GM23338 (cell line): ENCODE measurements around the gene SLC25A29. TPM values are rescaled to one million over a fixed set of nuclear protein-coding genes. Genes with fewer than 3 reads are reported as not detected.

Source experiments
- ATAC-seq: fragments of 200-7000 bp; cut with Tn5 transposase; 3 replicates; pipeline ENCODE4 v1.9.1; 2020
- DNase-seq: peaks from one replicate; pipeline ENCODE4 v3.0.0-alpha.2; 2015; ENCODE audit warnings: low spot score
- H2AFZ ChIP-seq: fragments of 200-600 bp; sonication (generic); 2 replicates; pipeline ENCODE4 v1.8.0; 2016; ENCODE audit warnings: antibody characterized with exemption, mild to moderate bottlenecking, moderate library complexity
- H3F3A ChIP-seq: fragments of 200-600 bp; sonication (generic); replicated peaks from 2 replicates; pipeline ENCODE4 v1.8.0; 2017; ENCODE audit warnings: antibody characterized with exemption, mixed run types, low read depth
- H3K27ac ChIP-seq: fragments of 200-600 bp; sonication (generic); 2 replicates; pipeline ENCODE4 v1.6.1; 2016; ENCODE audit warnings: low read depth
- H3K27me3 ChIP-seq: fragments of 200-600 bp; sonication (generic); 2 replicates; pipeline ENCODE4 v1.8.0; 2016; ENCODE audit warnings: mild to moderate bottlenecking, mixed run types, moderate library complexity; ENCODE audit not compliant: insufficient read depth
- H3K36me3 ChIP-seq: fragments of 200-600 bp; sonication (generic); 2 replicates; pipeline ENCODE4 v1.8.0; 2016; ENCODE audit warnings: mild to moderate bottlenecking; ENCODE audit not compliant: insufficient read depth
- H3K4me1 ChIP-seq: fragments of 200-600 bp; sonication (generic); 2 replicates; pipeline ENCODE4 v1.8.0; 2016; ENCODE audit warnings: mild to moderate bottlenecking, moderate library complexity; ENCODE audit not compliant: insufficient read depth
- H3K4me2 ChIP-seq: fragments of 200-600 bp; sonication (generic); 2 replicates; pipeline ENCODE4 v1.7.1; 2017; ENCODE audit warnings: mixed run types
- H3K4me3 ChIP-seq: fragments of 200-600 bp; sonication (generic); 2 replicates; pipeline ENCODE4 v1.6.1; 2016; ENCODE audit warnings: mixed run types
- H3K79me2 ChIP-seq: fragments of 200-600 bp; sonication (generic); replicated peaks from 2 replicates; pipeline ENCODE4 v1.8.0; 2017; ENCODE audit warnings: mild to moderate bottlenecking; ENCODE audit not compliant: insufficient read depth
- H3K9me2 ChIP-seq: fragments of 200-600 bp; sonication (generic); 2 replicates; pipeline ENCODE4 v1.8.0; 2017; ENCODE audit not compliant: insufficient read depth
- H4K20me1 ChIP-seq: fragments of 200-600 bp; sonication (generic); replicated peaks from 2 replicates; pipeline ENCODE4 v1.8.0; 2017; ENCODE audit warnings: mild to moderate bottlenecking; ENCODE audit not compliant: insufficient read depth
- H3K27ac Mint-ChIP-seq: 2 replicates; pipeline ENCODE4 v1.8.0; 2020; ENCODE audit warnings: inconsistent platforms, mild to moderate bottlenecking, moderate library complexity, mixed read lengths
- H3K27me3 Mint-ChIP-seq: 3 replicates; pipeline ENCODE4 v1.8.0; 2022; ENCODE audit warnings: low read depth, mild to moderate bottlenecking, moderate library complexity, mixed read lengths, inconsistent platforms; ENCODE audit not compliant: insufficient read depth, poor library complexity
- H3K36me3 Mint-ChIP-seq: 3 replicates; pipeline ENCODE4 v1.8.0; 2021; ENCODE audit warnings: low read depth, mild to moderate bottlenecking, inconsistent platforms, moderate library complexity, mixed read lengths
- H3K4me1 Mint-ChIP-seq: 3 replicates; pipeline ENCODE4 v1.8.0; 2020; ENCODE audit warnings: mild to moderate bottlenecking, inconsistent platforms, mixed read lengths
- H3K4me3 Mint-ChIP-seq: 3 replicates; pipeline ENCODE4 v1.8.0; 2021; ENCODE audit warnings: moderate library complexity, mild to moderate bottlenecking, inconsistent platforms, mixed read lengths
- H3K9me3 Mint-ChIP-seq: 3 replicates; pipeline ENCODE4 v1.8.0; 2020; ENCODE audit warnings: moderate library complexity, mild to moderate bottlenecking, inconsistent platforms, mixed read lengths
- CREB1 ChIP-seq: fragments of 250-450 bp; sonication (Bioruptor Pico); IDR thresholded peaks from 2 replicates; pipeline ENCODE4 v1.5.0; 2020; ENCODE audit warnings: low read depth, mild to moderate bottlenecking, moderate library complexity
- CTCF ChIP-seq, 2 experiments: fragments of 200-600 bp in 1 of 2; sonication (generic) in 1 of 2; conservative IDR thresholded peaks; 2 replicates each; pipeline versions ENCODE4 v1.5.1 to v1.6.1; 2016 to 2017; ENCODE audit warnings: antibody characterized with exemption in 2 of 2, low read depth in 2 of 2, mild to moderate bottlenecking in 2 of 2, moderate library complexity in 1 of 2
- ETS1 ChIP-seq: IDR thresholded peaks from 2 replicates; pipeline ENCODE4 v1.6.1; 2016; ENCODE audit warnings: antibody characterized with exemption
- EZH2 ChIP-seq: fragments of 200-600 bp; sonication (generic); IDR thresholded peaks from one replicate; pipeline ENCODE4 v1.8.0; 2017; ENCODE audit warnings: antibody characterized with exemption, mild to moderate bottlenecking, low read depth; ENCODE audit not compliant: unreplicated experiment
- EZH2phosphoT487 ChIP-seq: fragments of 200-600 bp; sonication (generic); IDR thresholded peaks from one replicate; pipeline ENCODE4 v1.8.1; 2018; ENCODE audit warnings: antibody characterized with exemption; ENCODE audit not compliant: unreplicated experiment
- JUNB ChIP-seq: IDR thresholded peaks from one replicate; pipeline ENCODE4 v1.6.1; 2016; ENCODE audit warnings: antibody characterized with exemption; ENCODE audit not compliant: unreplicated experiment
- NANOG ChIP-seq: IDR thresholded peaks from 2 replicates; pipeline ENCODE4 v1.6.1; 2016; ENCODE audit warnings: antibody characterized with exemption, borderline replicate concordance
- POLR2AphosphoS5 ChIP-seq: IDR thresholded peaks from 2 replicates; pipeline ENCODE4 v1.6.1; 2016; ENCODE audit warnings: antibody characterized with exemption, low read depth
- REST ChIP-seq: IDR thresholded peaks from one replicate; pipeline ENCODE4 v1.6.1; 2018; ENCODE audit warnings: antibody characterized with exemption; ENCODE audit not compliant: unreplicated experiment
- STAT1 ChIP-seq: IDR thresholded peaks from one replicate; pipeline ENCODE4 v1.6.1; 2016; ENCODE audit warnings: antibody characterized with exemption; ENCODE audit not compliant: unreplicated experiment
- ZNF114 ChIP-seq: fragments of 250-450 bp; sonication (Bioruptor Pico); IDR thresholded peaks from 2 replicates; pipeline ENCODE4 v1.5.0; 2020; ENCODE audit warnings: mild to moderate bottlenecking, moderate library complexity
- ZNF331 ChIP-seq: fragments of 250-450 bp; sonication (Bioruptor Pico); IDR thresholded peaks from 2 replicates; pipeline ENCODE4 v1.5.0; 2020; ENCODE audit warnings: low read depth, mild to moderate bottlenecking, moderate library complexity
- ZNF462 ChIP-seq: fragments of 250-450 bp; sonication (Bioruptor Pico); IDR thresholded peaks from 2 replicates; pipeline ENCODE4 v1.5.0; 2020; ENCODE audit warnings: mild to moderate bottlenecking, moderate library complexity
- polyA plus RNA-seq: library from polyadenylated mRNA; unstranded; fragments of >200 nt; fragmentation: Nextera tagmentation; extraction: Ambion mirVana; gene quantifications from 2 replicates; pipeline ENCODE4 v1.2.1, GENCODE V29; 2016
- total RNA-seq: library from RNA; depleted of rRNA; stranded (reverse); fragments of >200 nt; shearing (Covaris generic); gene quantifications from 2 replicates; pipeline ENCODE4 v1.2.3, GENCODE V29; 2014

SLC25A29 gene
- total and polyA plus RNA-seq, 2 experiments from 2014 or later = 65.6 to 206 TPM

GRCh38 chr14:100262545-100262944 is 43.7 kb downstream of the SLC25A29 start:
- Histone ChIP-seq H3K4me2 (no peak overlapping the region), H3K27ac (0 out of 2 replicates have a peak overlapping the region, but pooled peaks have one; percentile 4), H3K79me2 (peaks cover 100% of the 10 kb centered on the region), H3K4me1 (peaks cover 8% of the 10 kb centered on the region), H3K9me2 (no peaks in the 10 kb centered on the region), H2AFZ (no peak overlapping the region), H3K4me3 (no peak overlapping the region), H4K20me1 (peaks cover 88% of the 10 kb centered on the region), H3K27me3 (no peaks in the 10 kb centered on the region), H3K36me3 (peaks cover 11% of the 10 kb centered on the region), H3F3A (0 out of 2 replicates have a peak, but pooled peaks cover 14% of the 10 kb centered on the region)
- Mint-ChIP-seq H3K4me1 (peaks cover 26% of the 10 kb centered on the region), H3K27ac (no peak overlapping the region), H3K9me3 (no peaks in the 10 kb centered on the region), H3K27me3 (peaks cover 2% of the 10 kb centered on the region), H3K4me3 (no peak overlapping the region), H3K36me3 (peaks cover 29% of the 10 kb centered on the region)
- TF ChIP-seq POLR2AphosphoS5 (no peak), EZH2phosphoT487 (no peak), EZH2 (no peak), ZNF462 (CRISPR knock-in tag) (no peak), NANOG (no peak), ZNF114 (CRISPR knock-in tag) (no peak), CREB1 (CRISPR knock-in tag) (no peak), ETS1 (no peak), JUNB (no peak), STAT1 (no peak), ZNF331 (CRISPR knock-in tag) (no peak), REST (no peak), CTCF (conservative IDR thresholded peaks at IDR 0.05; ENCODE audit: low read depth in 2 of 2) (no peak)
- DNase-seq (no peak), ATAC-seq (no peak)
